Muscle of back (tissue), 11 donors: ENCODE measurements around the gene KCNIP4. TPM values are rescaled to one million over a fixed set of nuclear protein-coding genes. Genes with fewer than 3 reads are reported as not detected.
A peak's percentile ranks its signal among the peaks of the same experiment; 100 is the strongest.

Experiments used
- DNase-seq, 3 donors: peaks; one replicate each; pipeline versions ENCODE4 v3.0.0 to v3.0.0-alpha.2; 2013
- polyA plus RNA-seq, 10 donors: library from polyadenylated mRNA; unstranded; fragments of 120-200 nt; gene quantifications; one replicate each; pipeline ENCODE4 v1.2.1, GENCODE V29; 2013; ENCODE audit not compliant: insufficient read length in 10 of 10

KCNIP4 gene
- polyA plus RNA-seq, 10 donors, result 1.5 to 3.5 (median 2.9) TPM

DNA sequence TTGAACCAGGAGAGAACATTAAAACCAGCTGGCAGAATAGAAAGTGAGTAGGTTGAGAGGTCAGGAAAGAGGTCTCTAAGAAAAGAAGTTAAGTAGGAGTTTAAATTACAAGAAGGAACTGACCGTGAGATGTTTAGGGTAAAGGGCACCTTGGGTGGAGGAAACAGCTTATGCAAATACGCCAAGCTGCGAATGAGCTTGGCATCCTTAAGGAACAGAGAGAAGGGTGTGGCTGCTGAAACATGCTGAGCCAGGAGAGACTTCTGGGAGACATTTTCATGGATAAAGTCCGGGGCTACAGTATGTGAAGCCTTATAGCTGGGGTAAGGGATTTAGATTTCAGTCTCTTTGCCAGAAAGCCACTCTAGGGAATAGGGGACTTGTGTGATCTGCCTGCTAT, 249.1 kb downstream of the KCNIP4 start:
- no peak for DNase-seq

DNA sequence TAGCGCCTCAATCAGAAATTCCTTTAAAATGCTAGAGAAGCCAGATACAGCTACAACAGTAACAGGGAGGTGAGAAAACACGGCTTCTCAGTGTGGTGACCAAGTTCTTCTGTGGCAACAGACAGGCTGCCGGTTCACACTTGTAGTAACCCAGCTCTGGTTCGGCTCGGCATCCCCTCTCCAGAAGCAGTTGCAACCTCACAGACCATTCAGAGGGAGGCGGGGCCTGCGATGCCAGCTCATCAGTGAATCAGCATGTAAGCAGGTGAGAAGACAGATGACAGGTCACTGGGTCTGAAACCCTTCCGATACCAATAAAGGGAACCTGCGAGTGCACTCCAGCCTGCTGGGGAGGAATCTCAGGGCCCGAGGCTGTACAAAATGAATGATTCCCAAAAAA, 251.0 kb downstream of the KCNIP4 start:
- no peak for DNase-seq

DNA sequence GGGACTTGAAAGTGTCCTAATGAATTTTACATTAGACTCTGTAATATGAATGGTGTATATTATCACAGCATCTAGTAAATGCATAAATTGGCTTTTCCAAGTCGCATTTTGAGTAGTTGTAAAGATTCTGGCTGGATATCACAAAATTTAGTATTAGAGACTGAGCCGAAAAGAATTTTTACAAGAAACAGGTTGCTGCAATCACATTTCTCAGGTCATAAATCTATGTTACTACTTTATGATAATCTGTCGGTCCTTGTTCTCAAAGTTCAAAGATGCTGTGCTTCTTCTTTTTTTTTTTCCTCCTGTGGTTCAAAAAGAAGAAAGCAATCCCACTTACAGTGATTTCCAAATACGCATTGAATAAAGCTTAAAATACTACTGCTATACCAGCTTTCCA, 253.4 kb downstream of the KCNIP4 start:
- no peak for DNase-seq

DNA sequence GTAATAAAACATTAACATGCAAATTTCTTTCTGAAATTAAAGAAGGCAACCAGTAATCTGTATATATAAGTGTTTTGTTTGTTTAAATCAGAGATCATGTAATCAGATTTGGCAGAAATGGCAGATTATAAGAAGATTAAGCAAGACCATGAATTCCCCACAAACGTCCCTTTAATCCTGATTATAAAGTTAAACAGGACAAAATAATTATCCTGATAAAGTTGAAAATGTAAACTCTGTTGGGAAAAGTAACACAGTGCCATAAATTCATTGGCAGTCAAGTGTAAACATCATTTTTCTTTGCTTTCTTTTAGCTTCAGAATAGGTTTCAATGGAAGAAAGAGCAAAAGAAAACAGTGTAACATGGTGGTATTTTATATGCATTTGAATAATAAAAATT, 256.3 kb downstream of the KCNIP4 start:
- no peak for DNase-seq

DNA sequence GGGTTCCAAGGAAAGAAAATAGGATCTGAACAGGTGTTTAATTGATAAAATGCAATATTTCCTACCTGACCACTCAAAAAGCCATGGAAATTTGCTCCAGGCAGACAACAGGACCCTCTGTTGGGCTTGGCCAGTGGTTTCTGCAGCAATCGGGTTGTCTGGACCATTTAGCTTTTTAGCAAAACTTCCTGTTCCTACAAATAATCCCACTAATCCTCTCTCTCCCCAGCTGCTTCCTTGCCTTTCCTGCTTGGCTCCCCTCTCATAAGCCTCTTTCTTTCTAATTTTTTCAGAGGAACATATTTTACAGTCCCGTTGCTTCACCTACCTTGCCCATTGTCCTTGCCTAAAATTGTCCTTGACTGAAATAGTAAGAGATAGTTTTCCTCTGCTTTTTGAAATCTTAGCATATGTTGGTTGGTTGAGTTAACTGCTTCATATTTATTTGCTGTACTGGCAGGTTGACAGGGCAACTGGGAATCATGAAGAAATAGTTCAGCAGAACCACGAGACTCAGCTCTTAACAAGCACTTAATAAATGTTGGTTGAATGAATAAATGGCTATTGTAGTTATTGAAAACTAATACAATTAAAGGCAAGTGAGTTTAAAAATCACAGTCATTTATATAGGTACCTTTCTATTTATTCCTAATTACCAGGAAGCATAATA, 259.8 kb downstream of the KCNIP4 start:
- no peak for DNase-seq

DNA sequence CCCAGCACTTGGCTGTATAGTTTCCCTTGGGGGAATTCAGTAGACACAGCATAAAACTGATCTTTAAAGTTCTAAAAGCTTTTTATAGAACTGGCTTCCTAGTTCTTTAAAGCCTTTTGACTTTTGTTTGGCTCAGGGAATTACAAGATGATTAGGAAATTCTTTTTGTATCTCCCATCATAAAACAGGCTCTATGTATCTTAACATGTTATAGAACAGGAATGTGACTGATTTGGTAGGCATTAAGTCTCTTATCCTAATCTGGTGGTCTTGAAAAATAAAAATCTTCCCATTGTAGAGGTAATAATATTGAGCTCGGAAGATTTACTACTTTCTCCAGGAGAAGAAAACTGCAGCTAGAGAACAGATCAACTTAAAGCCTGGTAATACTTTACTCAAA, 262.7 kb downstream of the KCNIP4 start:
- DNase-seq, result no peak

DNA sequence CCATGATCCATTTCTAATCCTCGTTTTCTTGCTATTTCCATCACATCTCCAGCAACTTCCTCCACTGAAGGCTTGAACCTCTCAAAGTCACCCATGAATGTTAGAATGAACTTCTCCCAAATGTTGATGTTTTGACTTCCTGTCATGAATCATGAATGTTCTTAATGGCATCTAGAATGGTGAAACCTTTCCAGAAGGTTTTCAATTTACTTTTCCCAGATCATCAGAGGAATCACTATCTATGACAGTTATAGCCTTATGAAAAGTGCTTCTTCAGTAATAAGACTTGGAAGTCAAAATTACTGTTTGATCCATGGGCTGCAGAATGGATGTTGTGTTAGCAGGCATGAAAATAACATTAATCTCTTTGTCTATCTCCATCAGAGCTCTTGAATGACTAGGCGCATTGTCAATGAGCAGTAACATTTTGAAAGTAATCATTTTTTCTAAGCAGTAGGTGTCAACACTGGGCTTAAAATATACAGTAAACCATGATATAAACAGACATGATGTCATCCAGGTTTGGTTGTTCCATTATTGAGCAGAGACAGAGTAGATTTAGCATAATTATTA, 268.2 kb downstream of the KCNIP4 start:
- DNase-seq, result no peak

DNA sequence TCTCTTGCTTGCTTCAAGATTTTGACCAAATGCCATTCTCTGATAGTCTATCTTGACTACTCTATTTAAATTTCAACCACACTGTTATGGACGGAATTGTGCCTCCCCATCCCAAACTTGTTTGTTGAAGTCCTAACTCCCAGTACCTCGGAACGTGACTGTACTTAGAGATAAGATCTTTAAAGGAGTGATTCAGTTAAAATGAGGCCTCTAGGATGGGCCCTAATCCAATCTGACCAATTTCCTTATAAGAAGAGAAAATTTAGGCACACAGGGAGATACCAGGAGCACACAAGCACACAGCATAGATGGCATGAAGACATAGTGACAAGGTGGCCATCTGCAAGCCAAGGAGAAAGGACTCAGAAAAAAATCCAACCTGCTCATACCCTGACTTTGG, 269.9 kb downstream of the KCNIP4 start:
- no peak for DNase-seq

DNA sequence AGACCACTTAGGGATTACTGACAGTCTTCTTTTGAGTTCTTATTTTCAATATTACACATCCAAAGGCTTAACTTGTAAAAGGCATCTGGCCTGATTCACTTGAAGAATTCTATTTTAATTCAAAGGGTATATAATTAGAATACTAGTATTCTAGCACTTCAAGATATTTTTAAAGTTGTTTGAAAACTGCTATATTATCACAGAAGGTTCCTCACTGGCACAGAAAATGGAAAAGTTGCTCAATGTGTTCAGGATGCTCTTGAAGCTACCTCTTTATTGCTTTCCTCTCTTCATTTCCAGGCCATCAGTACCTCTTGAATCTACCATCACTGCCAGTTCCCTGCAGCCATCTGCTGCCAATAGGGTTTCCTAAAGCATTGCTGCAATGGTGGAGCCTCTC, 271.4 kb downstream of the KCNIP4 start:
- DNase-seq, result no peak

DNA sequence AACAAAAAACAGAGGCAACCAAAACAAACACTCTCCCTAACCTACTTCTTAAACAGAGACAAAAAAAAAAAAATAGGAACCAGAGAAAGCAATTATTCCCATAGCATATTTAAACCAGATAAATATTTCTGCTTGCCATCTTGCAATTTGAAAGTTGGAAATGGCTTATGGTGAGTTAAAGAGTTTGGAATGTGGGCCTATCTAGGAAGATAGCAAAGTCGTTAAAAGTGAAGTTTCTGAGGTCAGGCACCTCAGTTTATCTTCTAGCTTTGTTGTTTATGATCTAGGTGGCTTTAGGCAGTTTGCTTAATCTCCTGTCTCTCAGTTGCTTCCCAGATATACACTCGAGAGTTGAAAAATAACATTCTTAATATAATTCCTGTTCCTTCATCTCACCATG, 284.2 kb downstream of the KCNIP4 start:
- no peak for DNase-seq

DNA sequence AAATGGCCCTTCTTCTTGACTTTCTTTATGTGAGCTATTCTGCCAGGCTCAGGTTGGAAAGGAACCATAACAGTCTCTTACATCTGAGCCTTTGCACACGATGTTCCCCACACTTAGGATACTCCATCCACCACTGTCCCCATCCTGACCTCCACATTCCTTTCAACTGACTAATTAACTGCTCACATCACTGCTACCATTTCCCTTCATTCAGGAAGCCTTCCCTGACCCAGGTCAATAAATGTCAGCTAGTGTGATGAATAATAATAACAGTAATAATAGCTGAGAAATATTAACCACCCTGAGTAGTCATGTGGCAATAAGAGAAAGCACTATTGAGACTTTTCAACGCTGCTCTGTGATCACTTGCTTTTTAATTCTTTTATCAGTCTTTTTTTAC, 291.7 kb downstream of the KCNIP4 start:
- DNase-seq, result no peak

DNA sequence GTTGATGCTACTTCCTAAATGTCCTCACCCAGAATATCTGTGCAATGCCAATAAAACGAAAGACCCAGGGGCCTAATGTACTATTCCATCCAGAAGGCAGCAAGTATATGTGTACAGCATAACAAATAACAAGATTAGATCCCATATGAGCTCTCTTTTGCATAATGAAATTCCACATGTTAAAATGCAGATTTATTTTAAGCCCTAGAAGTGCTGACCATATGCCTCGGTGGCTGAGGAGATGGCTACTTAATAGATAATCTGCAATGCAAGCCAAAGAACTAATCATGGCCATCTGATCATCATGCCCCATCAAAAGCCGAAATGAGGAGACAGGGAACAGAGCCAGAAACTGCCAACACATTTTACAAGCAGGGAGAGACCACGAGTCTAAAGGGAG, 293.5 kb downstream of the KCNIP4 start:
- DNase-seq, result peak in 1 of 3 donors; percentile 24

DNA sequence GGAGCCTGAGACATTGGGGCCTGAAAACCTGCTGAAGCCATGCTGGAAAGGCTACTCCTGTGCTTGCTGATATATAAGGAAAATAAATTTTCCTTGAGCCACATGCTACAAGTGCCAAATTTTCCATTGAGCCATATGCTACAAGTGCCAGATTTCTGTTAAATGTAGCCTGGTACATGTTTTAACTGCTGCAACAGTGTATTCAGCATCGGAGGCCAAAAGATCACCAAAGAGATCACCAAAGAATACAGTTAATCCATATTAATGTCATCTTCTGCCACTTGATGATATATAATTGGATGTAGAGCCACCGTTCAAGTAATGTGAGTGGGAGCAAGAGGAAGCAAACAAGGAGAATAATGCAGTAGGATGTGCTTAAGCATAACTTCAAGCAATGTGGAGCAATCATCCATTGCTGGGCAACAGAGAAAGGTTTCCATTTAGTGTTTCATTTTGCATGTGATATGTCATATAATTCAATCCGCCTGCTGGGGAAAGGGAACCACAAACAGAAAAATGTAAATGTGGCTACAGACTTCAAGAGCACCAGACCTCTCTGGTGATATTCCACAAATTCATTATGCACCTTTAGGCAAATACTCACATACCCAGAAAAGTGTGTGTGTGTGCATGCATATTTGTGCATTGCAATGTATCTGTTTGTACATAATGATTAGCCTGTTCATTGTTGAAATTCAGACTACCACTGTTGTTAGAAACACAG, 295.9 kb downstream of the KCNIP4 start:
- DNase-seq, result peak in 1 of 3 donors; percentile 13

DNA sequence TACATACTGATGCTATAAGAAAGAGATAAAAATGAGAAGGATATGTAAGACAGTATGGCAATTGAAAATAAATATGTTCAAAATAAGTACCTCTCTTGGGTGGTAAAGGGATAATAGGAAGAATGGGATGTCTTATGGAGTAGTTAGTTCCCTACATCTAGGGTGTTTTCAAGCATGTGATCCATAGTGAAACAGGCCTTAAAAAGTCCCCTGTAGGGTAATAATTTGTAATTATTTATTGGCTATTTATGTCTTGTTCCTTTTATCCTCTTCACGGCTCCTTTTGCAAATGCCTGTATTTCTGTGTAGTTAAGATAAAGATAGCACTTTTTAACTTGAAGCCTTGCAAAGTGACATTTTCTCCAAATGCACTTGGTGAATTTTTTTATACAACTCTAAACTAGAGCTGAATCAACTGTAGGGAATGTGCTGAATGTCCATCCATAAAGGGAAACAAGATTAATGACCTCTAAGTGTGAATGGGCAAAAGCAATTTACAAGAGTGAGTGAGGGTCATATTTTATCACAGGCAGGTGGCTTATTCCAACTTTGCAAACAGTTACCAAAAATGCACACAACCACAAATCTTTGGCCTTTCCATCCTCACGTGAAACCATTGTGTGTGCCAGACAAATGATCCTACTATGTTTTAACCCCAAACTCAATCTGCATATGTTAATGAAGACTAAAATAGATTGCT, 299.0 kb downstream of the KCNIP4 start:
- no peak for DNase-seq

DNA sequence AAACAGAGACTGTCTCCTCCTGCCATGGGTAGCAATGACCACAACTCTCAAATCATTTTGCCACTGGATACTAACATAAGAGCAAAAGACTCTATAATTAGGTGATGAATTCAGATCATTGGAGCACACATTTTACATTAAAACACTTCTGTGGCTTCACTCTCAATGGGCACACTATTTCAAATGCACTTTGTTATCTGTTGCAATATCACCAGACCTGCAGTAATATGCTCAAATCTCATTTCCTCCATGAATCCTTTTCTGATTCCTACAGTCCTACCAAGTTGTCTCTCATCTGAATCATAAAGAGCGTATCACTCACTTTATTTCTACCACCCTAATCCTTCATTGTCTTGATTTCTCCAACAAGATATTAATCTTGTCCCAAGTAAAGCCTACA, 302.8 kb downstream of the KCNIP4 start:
- no peak for DNase-seq

DNA sequence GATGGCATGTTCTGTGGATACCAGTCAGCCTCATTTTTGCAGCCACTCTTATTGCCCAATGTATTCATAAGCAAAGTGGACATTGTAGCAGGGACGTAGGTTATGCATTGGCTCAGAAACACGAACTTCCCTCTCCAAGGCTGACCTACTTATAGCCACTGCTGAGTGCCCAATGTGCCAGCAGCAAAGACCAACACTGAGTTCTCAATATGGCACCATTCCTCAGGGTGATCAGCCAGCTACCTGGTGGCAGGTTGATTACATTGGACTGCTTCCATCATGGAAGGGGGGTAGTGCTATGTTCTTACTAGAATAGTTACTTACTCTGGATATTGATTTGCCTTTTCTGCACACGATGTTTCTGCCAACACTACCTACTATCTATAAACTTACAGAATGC, 306.9 kb downstream of the KCNIP4 start:
- DNase-seq, result no peak

DNA sequence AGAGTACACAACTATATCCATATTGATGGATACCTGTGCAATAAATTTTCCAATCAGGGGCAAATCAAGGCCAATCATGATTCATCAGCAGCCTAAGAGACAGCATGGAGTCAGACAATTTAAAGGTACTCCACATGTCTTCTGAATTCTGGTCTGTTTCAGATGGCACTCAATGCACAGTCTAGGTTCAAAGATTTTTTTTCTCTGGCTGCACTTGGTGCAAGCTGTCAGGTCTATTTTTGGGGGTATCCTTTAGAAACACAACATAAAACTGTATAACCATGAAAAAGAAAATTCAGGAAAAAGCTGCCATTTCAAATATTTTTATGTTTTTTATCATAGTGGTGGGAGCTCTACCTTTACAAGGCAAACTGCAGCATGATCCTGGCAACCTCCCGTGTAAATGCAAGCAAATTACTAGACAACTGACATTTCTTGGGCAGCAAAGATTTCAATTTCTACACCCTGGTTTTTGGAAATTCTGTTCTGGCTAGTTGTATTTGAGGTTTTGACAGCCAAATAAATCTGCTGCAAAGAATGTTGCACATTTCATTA, 310.3 kb downstream of the KCNIP4 start:
- no peak for DNase-seq

DNA sequence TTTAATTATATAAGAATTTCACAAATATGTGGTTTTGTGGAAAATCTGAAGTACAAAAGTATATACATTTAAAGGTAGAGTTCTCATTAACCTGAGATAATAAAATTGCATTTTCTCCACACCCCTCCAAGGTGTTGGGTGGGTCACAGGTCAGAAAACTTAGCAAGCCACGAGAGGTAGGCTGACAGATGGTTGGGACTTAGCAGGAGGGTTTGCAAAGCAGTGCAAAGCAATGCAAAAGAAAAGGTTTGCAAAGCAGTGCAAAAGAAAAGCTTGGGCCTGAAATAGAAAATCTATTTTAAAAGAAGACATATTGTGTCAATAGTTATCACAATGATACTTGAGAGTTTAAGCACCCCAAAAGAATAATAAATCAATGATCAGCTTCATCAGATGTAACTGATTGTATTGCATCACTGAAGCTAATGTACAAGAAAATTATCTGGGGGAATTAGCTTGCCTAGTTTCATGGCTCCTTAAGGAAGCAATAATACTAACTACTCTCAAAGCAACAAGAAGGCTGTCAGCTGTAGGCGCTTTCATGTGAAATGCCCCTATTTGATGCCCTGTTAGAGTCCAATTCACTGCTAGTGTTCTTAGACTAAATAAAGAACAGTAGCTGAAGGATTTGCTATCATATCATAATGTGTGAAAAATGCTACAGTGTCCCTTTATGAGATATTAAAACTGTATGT, 319.5 kb downstream of the KCNIP4 start:
- no peak for DNase-seq

DNA sequence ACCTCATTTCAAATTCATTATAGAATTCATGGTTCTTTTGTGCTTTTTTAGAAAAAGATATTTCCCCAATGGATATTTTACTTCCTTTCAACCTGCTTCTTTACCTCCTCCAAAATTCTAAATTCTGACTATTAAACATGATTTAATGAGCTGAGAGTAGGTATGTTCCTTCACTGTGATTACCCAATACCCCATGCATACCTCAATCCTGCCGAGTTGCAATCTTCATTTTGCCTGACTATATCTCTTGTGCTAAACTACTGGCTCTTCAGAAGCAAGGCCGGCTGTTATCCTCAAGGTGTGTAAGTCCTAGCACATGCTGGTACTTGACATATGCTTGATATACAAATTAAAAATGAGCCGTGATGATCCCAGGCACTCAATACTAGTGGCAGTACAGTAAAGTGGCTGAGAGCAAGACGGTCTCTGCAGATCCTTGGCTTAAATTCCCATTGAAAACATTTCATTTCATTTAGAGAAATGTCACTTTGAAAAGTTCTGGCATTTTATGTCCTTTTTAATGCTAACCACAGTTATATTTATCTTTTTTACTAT, 320.4 kb downstream of the KCNIP4 start:
- DNase-seq, result no peak

DNA sequence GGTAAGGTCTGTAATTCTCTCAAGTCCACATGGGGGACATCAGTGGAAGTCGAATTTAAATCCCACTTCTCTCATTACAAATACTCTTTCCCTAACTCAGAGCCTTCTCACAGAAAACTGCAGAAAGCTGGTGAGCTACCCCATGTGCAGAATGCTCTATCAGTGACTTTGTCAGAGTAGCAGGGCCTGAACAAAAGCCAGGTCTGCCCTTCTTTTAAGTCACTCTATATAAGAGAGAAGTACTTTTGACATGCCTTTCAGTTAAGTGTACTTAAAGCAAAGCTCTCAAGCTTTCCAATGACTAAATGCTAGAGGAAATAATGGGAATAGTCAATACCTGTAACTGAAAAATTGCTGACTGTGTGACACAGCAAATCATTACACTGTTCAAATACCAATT, 323.1 kb downstream of the KCNIP4 start:
- DNase-seq, result no peak

DNA sequence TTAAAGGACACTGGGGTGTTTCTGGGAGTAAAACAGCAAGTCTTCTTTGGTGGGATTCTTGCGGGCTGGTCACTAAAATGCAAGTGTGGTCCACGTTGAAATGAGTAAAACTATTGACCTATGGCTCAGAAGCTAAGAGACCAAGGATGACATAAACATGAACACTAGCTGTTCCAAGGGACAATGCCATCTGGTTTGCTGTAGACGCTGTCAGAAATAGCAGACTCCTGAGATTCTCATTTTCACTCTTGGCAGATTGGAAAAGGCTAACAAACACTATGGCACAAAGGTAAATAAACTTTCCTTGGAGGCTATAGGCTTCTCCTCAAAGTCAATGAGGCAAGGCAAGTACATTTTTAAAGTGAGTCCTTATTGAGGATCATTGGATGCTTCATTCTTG, 343.6 kb downstream of the KCNIP4 start:
- DNase-seq, result no peak

DNA sequence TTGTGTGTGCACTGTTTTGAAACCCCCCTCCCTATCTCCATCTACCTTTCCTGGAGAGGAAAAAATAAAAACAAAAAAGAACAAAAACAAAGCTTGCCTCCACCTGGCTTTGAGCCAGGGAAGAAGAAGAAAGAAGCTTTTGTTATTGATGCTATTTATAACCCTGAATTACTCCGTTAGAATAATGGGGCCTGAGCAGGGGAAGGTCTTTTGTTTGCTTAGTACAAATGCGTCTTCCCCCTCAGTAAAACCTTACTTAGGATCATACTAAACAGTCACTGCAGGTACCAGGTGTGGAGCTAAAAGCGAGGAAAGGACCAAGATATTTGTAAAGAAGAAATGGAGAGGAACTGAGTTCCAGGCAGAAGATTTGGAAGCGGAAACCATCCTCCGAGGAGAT, 352.1 kb downstream of the KCNIP4 start:
- DNase-seq, result no peak
